Measurements from ENCODE around the gene CCDC6.

DNA sequence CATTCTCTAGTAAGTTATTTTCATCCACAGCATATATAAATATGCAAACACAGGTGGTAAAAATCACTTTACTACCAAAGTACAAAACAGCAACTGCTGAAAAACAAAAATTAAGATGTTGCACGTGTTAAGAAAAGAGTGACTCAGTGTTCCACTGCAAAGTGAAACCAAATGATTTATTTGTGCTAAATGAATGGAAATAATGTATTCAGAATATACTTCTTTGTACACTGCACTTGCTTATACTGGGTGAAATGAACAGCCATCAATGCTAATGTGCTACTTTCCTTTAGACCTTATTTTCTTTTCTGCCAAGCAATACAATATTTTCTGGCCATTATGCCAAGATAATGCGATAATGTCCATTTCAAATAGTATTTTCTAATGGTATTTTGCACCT is 114.8 kb downstream of the CCDC6 start:
- TF ChIP-seq, protein P1, sequence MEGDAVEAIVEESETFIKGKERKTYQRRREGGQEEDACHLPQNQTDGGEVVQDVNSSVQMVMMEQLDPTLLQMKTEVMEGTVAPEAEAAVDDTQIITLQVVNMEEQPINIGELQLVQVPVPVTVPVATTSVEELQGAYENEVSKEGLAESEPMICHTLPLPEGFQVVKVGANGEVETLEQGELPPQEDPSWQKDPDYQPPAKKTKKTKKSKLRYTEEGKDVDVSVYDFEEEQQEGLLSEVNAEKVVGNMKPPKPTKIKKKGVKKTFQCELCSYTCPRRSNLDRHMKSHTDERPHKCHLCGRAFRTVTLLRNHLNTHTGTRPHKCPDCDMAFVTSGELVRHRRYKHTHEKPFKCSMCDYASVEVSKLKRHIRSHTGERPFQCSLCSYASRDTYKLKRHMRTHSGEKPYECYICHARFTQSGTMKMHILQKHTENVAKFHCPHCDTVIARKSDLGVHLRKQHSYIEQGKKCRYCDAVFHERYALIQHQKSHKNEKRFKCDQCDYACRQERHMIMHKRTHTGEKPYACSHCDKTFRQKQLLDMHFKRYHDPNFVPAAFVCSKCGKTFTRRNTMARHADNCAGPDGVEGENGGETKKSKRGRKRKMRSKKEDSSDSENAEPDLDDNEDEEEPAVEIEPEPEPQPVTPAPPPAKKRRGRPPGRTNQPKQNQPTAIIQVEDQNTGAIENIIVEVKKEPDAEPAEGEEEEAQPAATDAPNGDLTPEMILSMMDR (IDR thresholded peaks at IDR 0.05) = no peak
- TF ChIP-seq POLR2A (IDR thresholded peaks at IDR 0.05) (no peak), POLR2AphosphoS5 (IDR thresholded peaks at IDR 0.05) (no peak), EP300 (IDR thresholded peaks at IDR 0.05) (no peak)
